Stimulated activated CD4-positive, alpha-beta T cell treated with anti-CD3 and anti-CD28 coated beads, TNF-alpha, amount 100 ng/mL, for 4 hours (primary cell): ENCODE measurements around the gene COG6.

ENCODE experiments used
- DNase-seq, 3 experiments: peaks; one replicate each; pipeline ENCODE4 v3.0.0-alpha.2; 2020; ENCODE audit warnings: low read depth in 3 of 3

Gene COG6

DNA sequence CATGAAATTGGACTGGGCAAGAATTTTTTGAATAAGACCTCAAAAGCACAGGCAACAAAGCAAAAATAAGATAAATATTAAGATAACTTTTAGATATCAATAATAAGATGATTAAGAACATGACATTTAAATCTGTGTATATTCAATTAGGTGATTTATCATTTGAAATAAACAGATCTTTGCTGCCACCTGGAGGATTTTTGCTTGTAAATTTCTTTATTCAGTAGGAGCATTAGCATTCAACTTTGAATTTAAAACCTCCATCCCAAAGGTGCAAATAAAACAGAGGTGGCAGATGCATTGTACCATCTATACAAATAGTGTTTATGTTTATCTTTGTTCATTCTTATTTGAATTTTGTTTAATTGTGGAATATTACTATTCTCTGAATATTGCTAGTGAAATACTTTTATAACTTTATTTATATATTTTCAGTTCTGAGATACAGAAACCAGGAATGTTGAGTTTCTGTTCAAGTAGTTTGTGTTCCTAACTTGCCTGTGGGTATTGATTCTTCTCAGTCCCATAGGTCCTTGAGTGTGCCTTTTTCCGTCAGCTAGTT is 20.9 kb downstream of the COG6 start:
- peak in 1 of 3 experiments; percentile 5 for DNase-seq

DNA sequence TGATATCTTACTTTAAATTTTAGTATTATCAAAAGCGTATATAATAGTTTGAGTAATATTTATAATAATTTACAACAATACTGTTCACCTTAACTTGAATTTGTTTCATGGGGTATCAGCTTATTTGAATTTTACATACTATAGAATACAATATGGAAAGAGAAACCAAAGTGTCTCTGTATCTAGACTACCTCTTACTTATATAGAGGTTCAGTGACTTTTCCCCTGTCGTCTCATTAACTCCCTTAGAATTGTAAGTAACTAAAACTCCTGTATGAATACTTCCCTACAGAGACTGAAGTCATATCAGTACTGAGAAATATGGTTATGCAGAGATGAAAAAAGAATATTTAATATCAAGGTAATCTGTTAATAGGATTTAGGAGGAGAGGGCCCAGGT is 26.8 kb downstream of the COG6 start:
- no peak for DNase-seq

DNA sequence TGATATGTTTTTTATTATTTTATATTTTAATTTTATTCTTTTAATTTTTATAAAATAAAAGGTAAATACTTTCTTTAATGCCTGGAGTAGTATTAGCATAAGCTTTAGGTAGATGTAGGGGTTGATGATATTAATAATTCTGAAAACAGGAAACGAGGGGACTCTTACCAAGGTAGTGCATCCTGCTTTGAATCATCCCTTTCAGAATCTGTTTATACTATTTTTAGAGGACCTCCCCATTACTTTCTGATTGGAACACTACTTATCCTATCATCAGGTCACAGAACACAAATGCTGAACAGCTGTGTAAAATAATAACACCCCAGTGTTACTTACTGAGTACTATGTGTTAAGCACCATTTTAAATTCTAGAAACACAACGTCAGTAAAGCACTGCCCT is 27.3 kb downstream of the COG6 start:
- DNase-seq: no peak

DNA sequence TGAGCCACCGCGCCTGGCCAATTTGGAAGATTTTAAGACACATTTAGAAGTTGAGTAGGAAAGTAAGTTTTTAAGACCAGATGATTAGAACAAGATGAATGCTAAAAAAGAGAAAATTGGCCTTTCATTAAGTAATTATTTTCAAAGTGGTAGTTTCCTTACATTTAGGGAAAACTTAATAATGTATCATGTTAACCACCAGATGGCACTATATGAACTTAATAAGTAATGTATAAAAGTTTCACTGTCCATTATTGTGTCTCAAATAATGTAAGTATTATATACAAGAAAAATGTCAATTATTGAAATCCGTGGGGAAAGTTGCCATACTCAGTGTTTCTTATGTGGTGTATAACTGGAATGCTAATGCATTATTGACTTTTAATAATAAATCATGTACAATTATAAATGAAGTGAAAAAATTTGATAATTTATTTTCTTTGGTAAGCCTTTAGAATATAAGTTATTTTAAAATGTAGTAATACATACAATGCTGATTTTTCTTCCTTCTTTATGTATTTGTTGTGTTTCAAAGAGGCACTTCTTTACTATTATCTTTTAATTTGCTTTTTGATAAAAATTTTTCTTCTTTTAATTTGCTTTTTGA is 29.2 kb downstream of the COG6 start:
- no peak for DNase-seq

DNA sequence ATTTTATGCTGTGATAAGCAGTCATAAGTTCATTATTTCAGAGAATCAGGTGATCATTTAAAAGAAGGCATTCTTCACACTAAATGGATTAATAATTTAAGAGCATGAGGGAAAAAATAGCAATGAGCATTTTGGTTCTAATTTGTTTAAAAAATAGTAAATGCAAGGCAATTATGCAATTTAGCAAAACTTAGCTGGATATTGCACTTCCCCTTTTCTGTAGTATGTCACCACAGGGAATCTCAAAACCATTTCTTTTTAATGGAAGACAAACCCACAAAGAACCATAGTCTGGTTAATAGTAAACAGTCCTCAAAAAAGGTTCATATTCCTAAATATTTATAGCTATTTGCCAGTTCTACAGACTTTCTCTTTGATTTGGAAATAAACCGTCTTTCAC is 30.2 kb downstream of the COG6 start:
- DNase-seq: no peak

DNA sequence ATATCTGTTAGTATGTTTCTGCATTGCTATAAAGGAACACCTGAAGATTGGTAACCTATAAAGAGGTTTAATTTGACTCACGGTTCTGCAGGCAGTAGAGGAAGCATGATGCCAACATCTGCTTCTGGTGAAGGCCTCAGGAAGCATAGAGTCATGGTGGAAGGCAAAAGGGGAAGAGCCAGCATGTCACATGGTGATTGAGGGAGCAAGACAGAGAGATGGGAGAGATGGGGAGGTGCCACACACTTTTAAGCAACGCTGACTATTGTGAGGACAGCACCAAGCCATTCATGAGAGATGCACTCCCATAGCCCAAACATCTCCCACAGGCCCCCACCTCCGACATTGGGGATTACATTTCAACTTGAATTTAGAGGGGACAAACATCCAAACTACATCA is 32.8 kb downstream of the COG6 start:
- no peak for DNase-seq

DNA sequence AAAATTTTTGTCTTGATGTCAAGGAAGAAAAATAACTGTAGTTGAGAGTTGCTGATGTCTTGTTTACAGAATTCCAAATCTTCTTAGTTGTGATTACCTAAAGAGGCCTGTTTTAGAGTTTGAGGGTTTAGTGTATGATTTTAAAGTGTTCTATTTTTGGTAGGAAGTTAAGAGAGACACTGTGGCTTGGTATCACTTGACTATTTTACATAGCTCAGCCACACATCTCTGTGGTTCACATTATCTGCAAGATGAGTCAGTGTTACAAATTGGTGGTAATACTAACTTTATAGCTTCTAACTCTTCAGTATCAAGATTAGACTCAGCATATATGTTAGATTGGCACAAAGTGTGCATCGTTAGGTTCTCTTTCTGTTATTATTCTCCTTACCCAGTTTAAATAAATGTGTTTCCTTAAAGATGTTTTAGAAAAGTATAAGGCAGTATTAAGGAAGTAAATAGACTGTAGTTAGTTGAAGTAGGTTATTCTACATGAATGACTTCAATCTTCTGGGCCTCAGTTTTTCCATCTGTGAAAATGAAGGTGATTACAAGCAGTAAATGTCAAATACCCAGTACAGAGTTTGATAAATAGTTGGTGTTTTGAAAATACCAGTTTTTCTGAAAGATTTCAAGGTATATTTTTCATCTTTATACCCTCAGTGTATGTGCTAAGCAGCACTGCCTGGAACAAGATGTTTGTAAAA is 33.4 kb downstream of the COG6 start:
- no peak for DNase-seq

DNA sequence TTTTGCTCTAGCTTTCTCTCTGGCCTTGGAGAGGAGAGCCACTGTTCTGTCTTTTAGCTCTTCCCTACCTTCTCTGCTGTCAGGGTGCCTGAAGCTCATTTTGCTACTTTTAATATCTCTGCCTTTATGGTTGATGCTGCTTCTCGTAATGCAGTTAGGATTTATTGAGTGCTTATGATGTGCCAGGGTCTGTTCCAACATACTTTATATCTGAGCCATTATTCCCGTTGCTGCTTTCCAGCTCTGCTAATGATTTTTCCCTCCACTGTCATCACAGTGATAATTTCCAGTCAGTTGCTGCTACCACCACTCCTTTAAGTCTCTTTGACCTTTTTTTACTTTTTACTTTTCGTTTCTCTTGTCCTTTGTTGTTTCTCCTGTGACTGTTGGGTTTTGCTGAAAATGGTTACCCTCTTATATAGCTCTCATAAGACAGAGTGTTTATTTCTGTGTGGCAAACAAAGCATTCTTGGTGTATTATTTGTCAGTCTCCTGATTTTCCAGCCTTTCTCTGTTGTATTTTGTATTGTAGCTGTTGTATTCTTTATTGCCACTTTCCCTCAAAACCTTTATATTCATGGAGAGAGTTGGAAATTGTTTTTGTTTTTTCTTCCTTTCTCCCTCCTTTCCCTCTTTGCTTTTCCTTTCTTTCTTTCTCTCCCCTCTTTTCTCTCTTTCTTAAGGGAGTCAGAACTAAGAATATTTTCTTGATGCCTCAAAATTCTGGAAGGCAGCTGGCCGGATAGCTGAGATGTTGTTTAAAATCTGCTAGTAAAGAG is 37.4 kb downstream of the COG6 start:
- DNase-seq: no peak

DNA sequence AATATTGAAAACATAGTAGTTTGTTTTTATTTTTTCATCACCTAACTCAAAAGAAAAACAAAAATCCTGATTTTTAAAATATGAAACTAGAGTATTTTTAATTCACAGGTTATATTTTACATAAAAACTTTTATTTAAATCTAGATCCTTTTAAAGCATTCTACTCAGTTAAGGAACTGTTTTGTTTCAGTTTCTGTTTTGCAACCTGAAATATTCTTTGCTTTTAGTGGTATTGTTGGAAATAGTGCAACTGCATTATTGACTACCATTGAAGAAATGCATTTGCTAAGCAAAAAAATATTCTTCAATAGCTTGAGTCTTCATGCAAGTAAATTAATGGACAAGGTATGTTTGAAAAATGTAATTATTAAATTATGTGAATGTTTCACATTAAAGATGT is 43.8 kb downstream of the COG6 start:
- no peak for DNase-seq

DNA sequence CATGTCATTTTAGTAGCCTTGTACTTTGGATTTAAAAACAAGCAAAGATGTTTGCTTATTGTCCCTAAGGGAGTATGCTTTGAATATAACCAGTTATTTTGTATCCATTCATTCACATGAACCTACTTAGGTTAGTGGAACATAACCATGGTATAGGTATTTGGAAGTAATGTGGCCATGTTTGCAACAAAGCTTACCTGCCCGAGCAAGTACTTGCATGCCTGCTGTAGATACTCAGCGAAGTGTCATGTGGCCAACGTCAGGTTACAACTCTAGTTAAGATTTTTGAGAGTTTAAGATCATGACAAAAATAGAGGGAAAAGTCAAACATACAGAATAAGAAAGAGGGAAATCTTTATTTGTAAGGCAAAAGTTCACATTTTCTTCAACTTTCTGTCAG is 57.2 kb downstream of the COG6 start:
- no peak for DNase-seq

DNA sequence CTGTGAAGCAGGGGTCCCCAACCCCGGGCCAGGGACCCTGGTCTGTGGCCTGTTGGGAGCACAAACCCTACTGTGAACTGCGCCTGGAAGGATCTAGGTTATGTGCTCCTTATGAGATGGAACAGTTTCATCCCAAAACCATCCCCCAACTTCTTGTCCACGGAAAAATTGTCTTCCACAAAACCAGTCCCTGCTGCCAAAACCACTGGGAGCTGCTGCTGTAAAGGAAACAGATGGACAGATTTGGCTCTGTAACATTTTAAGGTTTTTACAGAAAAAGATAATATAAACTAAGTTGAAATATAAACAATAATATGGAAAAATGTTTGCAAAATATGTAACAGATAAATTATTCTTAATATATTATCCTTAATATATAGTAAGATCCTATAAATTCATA is 73.7 kb downstream of the COG6 start:
- DNase-seq: no peak

DNA sequence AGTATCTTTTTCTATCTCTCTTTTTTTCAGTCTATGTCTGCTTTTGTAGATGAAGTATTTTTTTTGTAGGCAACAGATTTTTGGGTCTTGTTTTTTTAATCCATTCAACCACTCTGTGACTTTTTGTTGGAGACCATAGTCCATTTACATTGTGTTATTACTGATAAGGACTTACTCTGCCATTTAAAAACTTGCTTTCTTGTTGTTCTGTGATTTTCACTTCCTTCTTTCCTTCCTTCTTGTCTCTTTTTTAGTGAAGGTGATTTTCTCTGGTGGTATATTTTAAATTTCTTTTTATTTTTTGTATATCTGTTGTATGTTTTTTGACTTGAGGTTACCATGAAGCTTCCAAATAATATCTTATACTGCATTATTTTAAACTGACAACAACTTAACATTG is 79.5 kb downstream of the COG6 start:
- no peak for DNase-seq

DNA sequence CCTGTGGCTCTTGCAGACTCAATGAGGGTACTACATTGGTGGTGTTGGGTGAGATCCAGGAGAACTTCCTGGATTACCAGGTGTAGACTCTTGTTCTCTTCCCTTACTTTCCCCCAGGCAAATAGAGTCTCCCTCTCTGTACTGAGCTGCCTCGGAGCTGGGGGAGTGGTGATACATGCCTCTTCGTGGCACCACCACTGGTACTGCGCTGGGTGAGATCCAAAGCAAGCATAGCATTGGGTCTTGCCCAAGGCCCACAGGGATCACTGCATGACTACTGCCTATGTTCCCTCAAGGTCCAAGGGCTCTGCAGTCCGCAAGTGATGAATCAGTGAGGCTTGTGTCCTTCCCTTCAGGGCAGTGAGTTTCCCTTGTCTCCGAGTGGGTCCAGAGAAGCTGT is 81.6 kb downstream of the COG6 start:
- DNase-seq: no peak

DNA sequence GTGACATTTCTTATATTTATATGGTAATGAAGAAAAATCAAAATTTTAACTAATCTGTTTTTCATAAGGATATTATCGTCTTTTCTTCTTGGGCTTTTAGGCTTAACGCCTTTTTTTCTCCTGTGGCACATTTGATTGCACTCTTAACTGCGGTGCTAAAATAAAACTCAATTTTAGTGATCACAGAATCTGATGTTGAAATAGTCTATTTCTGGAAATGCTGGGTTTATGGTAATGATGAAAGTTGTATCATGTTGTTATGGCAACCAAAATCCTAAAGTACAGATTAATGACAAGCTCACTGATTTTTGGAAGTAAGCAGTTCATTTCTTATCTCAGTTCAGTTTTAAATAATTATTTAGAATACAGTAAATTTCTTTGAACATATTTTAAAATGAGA is 85.3 kb downstream of the COG6 start:
- DNase-seq: no peak

DNA sequence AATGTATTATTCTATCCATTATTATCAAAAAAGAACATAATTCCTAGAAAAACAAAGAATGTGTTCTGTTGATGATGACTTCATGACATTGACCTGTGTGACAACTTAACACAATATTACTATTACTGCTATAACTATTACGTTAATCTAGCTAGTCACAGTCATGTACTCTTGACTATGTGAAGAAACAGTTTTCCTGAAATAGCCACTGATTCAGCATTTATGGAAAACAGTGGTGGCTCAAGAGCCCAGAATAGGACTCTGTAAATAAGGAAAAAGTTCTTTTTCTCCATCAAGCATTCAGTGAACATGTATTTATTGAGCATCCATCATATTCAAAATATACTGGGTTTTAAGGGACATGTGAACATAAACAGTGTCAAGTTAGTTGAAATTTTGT is 93.5 kb downstream of the COG6 start:
- DNase-seq: no peak

DNA sequence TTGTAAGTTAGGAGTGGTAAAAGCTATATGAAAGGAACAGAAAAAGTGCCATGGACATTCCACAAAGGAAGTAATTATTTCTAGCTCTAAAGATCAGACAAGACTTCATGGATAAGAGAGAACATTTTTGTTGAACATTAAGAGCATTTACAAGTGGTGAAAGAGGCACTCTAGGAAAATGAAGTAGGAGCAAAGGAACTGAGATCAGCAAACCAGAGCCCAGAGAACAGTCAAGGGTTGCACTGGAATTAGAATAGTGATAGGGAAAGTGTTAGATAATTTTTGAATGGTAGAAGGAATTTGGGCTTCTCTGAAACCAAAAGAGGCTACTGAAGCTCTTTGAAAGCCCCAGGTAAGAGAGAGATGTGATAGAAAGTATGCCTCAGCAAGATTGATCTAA is 94.1 kb downstream of the COG6 start:
- no peak for DNase-seq

DNA sequence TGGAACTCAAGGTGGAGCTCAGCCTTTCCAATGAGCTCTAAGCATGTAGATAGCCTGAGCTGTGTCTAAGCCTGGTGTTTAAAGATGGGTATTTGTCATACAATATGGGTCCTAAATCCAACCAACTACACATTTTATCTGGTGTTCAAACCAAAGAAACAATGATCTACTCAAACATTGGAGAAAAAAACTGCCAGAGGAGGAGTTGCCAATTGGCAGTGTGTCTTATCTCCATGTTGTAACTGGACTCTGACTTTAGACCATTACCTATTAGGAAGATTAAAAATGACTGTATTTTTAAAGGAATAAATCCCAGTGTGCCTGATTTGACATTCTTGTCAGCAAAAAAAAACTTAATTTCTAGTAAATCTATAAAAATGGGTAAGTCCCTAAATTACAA is 96.3 kb downstream of the COG6 start:
- DNase-seq: no peak

DNA sequence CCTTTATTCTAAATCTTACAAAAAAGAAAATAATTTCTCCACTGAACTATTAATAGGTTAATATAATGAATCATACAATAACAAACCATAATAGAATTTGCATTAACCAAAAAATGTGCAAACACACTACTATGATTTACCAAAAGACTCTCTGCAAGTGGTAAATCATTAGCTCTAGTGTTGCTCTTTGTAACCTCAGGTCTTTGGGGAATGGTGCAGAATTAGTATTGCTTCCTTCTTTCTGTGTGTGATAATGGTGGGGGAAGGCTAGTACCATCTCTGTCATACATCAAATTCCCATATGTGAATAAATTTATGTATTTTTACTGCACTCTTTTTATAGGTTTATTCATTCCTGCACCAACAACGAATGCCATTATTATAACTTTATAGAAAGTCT is 105.1 kb downstream of the COG6 start:
- DNase-seq: no peak

DNA sequence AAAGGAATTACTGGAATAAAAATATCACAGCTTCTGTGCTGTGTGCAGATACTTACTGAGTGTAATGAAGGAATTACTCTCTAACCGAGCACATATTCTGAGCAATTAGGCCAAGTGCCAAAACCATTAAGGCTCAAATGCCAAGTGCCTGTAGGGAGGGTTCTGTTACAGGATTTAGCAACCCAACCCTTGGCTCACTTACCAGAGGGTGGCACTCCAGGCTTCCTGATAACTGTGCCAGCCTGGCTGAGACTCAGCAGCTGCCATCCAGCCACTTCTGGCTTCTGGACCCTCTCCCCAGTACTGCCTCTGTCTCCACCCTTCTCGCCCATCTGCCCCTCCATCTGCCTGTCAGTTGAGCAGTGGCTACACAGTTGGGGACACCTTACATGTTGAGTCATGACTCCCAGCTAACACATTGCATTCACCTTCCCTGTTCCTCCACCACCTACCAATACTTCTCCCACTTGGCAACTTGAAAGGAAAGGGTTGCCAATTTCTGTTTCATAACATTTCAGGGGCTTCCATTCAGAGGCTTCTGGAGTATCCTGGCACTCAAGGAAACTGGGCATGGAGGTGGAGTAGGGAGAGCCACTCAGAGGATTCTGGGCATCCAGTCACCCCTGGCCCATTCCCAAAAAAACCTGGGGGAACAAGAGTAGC is 110.5 kb downstream of the COG6 start:
- DNase-seq: no peak

DNA sequence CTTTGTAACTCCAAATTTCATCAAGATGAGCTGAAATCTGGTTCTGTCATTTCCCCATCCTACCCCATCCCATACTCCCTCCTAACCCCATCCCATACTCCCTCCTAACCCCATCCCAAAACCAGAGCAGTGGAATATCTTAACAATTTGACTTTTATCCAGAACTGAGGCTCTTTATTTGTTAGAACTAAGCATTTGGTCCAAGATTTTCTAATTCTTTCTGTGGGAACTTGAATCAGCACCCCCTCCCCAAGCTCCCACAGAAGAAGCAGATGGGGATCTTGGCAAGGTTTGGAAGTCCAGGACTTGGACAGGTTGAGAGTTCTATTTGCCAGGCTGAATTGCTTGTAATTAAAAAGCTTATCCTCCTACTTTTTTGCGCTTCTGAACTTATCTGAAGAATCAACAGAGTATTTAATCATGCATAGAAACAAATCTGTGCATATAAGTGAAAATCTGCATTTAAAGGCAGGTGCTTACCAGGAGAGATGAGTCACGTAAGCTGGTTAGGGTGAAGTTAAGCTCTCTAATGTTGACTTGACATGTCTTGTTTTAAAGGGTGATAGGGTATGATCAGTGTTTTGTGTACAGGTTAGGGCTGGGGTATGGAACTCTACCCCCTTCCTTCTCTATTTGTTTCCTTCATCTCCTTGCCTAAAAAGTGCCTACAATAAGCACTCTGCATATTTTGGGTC is 111.1 kb downstream of the COG6 start:
- no peak for DNase-seq

DNA sequence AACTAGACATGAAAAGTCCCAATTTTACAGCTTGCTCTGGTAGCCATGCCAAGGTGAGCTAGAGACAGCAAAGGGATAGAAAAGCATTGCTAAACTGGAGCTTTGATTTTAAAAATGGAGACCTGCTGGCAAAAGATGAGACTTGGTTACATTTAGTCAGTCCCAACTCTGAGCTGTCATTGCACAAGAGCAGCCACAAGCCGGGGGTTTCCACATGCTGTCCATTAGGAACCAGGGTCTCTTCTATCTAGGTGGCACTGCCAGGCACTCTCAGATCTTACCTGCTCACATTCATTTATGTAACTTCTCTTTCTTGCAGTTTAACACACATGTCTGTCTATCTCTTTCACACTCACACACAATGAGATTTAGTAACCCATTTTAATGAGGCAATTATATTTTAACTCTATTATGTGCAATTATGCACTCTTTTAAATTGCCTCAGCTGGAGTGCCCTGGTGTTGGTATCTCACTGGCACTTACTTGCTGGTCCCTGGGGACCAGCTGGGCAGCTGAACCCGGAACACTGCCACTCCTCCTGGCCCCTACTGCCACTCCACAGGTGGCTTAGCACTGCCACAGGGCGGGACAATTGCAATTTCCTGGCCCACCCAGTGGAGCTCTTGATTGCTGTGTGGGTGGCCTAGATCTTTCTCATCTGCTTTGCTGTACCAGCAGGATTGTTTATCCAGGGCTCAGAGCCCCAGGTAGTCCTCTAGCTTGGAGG is 112.5 kb downstream of the COG6 start:
- DNase-seq: no peak
